Stimulated activated naive CD8-positive, alpha-beta T cell treated with anti-CD3 and anti-CD28 coated beads, Interleukin-15, amount 100 ng/mL, for 72 hours (primary cell): ENCODE results near the gene GJD4.

Experiments
- ATAC-seq: fragments of 150-1000 bp; cut with Tn5 transposase; 2 replicates; pipeline ENCODE4 v1.10.0; 2021; ENCODE audit warnings: mild to moderate bottlenecking, moderate library complexity
- DNase-seq, 2 donors: peaks; one replicate each; pipeline ENCODE4 v3.0.0; 2021 to 2022
- H3K27ac Mint-ChIP-seq, 2 donors: one replicate each; pipeline ENCODE4 v1.8.0; 2022; ENCODE audit warnings: mild to moderate bottlenecking in 2 of 2, mixed read lengths in 2 of 2, moderate library complexity in 2 of 2
- H3K27me3 Mint-ChIP-seq: one replicate; pipeline ENCODE4 v1.8.0; 2022; ENCODE audit warnings: mixed read lengths
- H3K4me1 Mint-ChIP-seq: one replicate; pipeline ENCODE4 v1.8.0; 2022; ENCODE audit warnings: mild to moderate bottlenecking, mixed read lengths
- H3K4me3 Mint-ChIP-seq, 2 donors: one replicate each; pipeline ENCODE4 v1.8.0; 2022; ENCODE audit warnings: mild to moderate bottlenecking in 2 of 2, mixed read lengths in 2 of 2, moderate library complexity in 1 of 2
- H3K9me3 Mint-ChIP-seq, 2 donors: one replicate each; pipeline ENCODE4 v1.8.0; 2022; ENCODE audit warnings: mixed read lengths in 2 of 2

The GJD4 gene

GRCh38 chr10:35644050-35644950, 39.2 kb downstream of the GJD4 start:
- Mint-ChIP-seq H3K27me3 (peaks cover 59% of the 10 kb centered on the region), H3K9me3 (no peaks in the 10 kb centered on the region), H3K4me1 (peaks cover 41% of the 10 kb centered on the region), H3K27ac (no peak overlapping the region), H3K4me3 (peak overlapping the region; percentile 77 to 85)
- ATAC-seq, result no peak
- DNase-seq, result peak in 1 of 2 donors; percentile 12

- H3K9me3 Mint-ChIP-seq, result no peaks in the 10 kb centered on the region
- no peak overlapping the region for H3K4me3 Mint-ChIP-seq
- no peaks in the 10 kb centered on the region for H3K4me1 Mint-ChIP-seq
- ATAC-seq, result no peak
- no peak for DNase-seq
- H3K27ac Mint-ChIP-seq, result no peak overlapping the region
- H3K27me3 Mint-ChIP-seq, result peaks cover 20% of the 10 kb centered on the region
These were observed 45.8 kb downstream of the GJD4 start for GRCh38 chr10:35650894-35651293.

GRCh38 chr10:35652824-35653223, 47.7 kb downstream of the GJD4 start:
- Mint-ChIP-seq H3K9me3 (no peaks in the 10 kb centered on the region), H3K27ac (peak overlapping the region in 1 of 2 donors; percentile 4), H3K4me1 (no peaks in the 10 kb centered on the region), H3K4me3 (no peak overlapping the region), H3K27me3 (peaks cover 22% of the 10 kb centered on the region)
- DNase-seq (no peak), ATAC-seq (no peak)

- Mint-ChIP-seq H3K27ac (no peak overlapping the region), H3K27me3 (peaks cover 39% of the 10 kb centered on the region), H3K4me3 (no peak overlapping the region), H3K4me1 (no peaks in the 10 kb centered on the region), H3K9me3 (peaks cover 0 to 9% of the 10 kb centered on the region in 2 donors)
- ATAC-seq (no peak), DNase-seq (no peak)
These were observed 52.5 kb downstream of the GJD4 start for GRCh38 chr10:35657621-35658020.
